GM18505 (cell line): ENCODE measurements around the gene ITGA8.
"Not testable (repeated sequence)": the region's sequence is repeated elsewhere in the genome, so short reads cannot be mapped to it uniquely, and the experiment has no call there.

Experiments
- ATAC-seq: cut with Tn5 transposase; IDR thresholded peaks from one replicate; pipeline ENCODE4 v1.9.1; 2021; ENCODE audit not compliant: unreplicated experiment
- POLR2A ChIP-seq: IDR thresholded peaks from 4 replicates; pipeline ENCODE4 v1.6.1; 2011; ENCODE audit warnings: borderline replicate concordance; ENCODE audit not compliant: insufficient read depth, insufficient read length; ENCODE audit errors: extremely low read depth

ITGA8 gene

GRCh38 chr10:15719899-15720634 lies at the start of gene ITGA8:
Gene ITGA8 (minus strand): TSS chr10:15719922. CDS start chr10:15719771, 151 bp downstream.
- no peak for ATAC-seq
- TF ChIP-seq POLR2A: no peak

GRCh38 chr10:15764892-15765454 lies 45.3 kb upstream of the ITGA8 start:
- no peak for ATAC-seq
- TF ChIP-seq POLR2A: no peak

GRCh38 chr10:15763006-15763405 lies 43.3 kb upstream of the ITGA8 start:
- no peak for ATAC-seq

GRCh38 chr10:15762239-15762638 lies 42.5 kb upstream of the ITGA8 start:
- ATAC-seq: not testable (repeated sequence)

More at GRCh38 chr10:15763006-15763405, 43.3 kb upstream of the ITGA8 start:
- no peak for TF ChIP-seq POLR2A

GRCh38 chr10:15761224-15761623 lies 41.5 kb upstream of the ITGA8 start:
- ATAC-seq: not testable (repeated sequence)

GRCh38 chr10:15760681-15761080 lies 41.0 kb upstream of the ITGA8 start:
- ATAC-seq: no peak
- no peak for TF ChIP-seq POLR2A

- no peak for ATAC-seq
- no peak for TF ChIP-seq POLR2A
Observed at GRCh38 chr10:15759265-15759664, 39.5 kb upstream of the ITGA8 start.

GRCh38 chr10:15758618-15759017 lies 38.9 kb upstream of the ITGA8 start:
- no peak for TF ChIP-seq POLR2A
- ATAC-seq: no peak

GRCh38 chr10:15754937-15755336 lies 35.2 kb upstream of the ITGA8 start:
- no peak for ATAC-seq
- no peak for TF ChIP-seq POLR2A

- ATAC-seq: no peak
- no peak for TF ChIP-seq POLR2A
Observed at GRCh38 chr10:15751046-15751445, 31.3 kb upstream of the ITGA8 start.

- TF ChIP-seq POLR2A: no peak
Observed at GRCh38 chr10:15748126-15748525, 28.4 kb upstream of the ITGA8 start.

GRCh38 chr10:15747632-15748031 lies 27.9 kb upstream of the ITGA8 start:
- no peak for TF ChIP-seq POLR2A
- ATAC-seq: no peak

More at GRCh38 chr10:15748126-15748525, 28.4 kb upstream of the ITGA8 start:
- ATAC-seq: no peak

GRCh38 chr10:15745751-15746150 lies 26.0 kb upstream of the ITGA8 start:
- ATAC-seq: no peak
- no peak for TF ChIP-seq POLR2A

- no peak for TF ChIP-seq POLR2A
- no peak for ATAC-seq
Observed at GRCh38 chr10:15744217-15744865, 24.6 kb upstream of the ITGA8 start.

- no peak for TF ChIP-seq POLR2A
- ATAC-seq: no peak
Observed at GRCh38 chr10:15743443-15743842, 23.7 kb upstream of the ITGA8 start.

- TF ChIP-seq POLR2A: no peak
- no peak for ATAC-seq
Observed at GRCh38 chr10:15742836-15743235, 23.1 kb upstream of the ITGA8 start.
